HG03460 (cell line): ENCODE data around the gene AHSA1.

Source experiments
- ATAC-seq: cut with Tn5 transposase; IDR thresholded peaks from one replicate; pipeline ENCODE4 v1.9.1; 2021; ENCODE audit not compliant: unreplicated experiment

The AHSA1 gene

DNA sequence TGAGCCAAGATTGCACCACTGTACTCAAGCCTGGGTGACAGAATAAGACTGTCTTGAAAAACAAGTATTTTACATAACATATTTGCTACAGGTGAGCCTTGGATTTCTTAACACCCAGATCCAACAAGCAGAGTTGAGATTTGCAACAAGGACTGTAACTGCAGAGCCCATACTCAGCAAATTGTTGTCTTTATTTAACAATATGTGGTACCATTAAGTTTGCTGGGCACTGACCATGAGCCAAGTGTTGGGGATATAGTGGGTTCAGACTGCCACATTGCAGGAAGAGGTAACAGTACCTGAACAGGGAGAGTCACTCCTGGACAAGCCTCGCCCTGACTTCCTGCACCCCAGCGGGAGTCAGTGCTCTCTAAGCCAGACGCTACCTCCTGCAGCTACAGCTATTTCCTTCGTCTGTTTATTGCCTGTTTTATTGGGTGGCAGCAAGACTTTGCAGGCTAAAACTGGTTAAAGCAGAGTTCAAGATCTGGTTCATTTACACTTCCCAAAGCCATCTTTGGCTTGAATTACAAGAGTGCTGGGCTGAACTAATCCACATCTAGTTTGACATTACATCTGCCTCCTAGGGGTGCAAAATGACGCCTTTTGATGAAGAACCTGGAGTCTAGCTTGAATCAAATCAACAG, 12.5 kb downstream of the AHSA1 start:
- no peak for ATAC-seq

DNA sequence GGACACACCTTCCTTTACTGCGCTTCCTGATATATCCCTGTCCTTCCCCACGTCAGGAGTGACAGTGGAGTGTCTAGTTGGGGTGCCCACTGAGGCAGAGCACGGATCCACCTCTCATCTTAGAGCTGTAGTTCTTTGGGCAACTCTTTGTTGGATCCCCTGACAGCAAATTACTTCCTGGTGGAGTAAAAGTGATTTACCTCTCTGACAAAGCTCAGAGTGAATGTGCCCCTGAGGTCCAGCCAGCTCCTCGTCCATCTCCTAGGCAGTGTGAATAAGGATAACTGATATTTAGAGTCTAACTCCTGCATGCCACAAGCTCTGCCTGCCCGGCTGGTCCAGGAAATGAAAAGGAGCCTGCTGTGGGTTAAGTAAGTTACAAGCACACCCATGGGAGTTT, 16.0 kb downstream of the AHSA1 start:
- no peak for ATAC-seq

DNA sequence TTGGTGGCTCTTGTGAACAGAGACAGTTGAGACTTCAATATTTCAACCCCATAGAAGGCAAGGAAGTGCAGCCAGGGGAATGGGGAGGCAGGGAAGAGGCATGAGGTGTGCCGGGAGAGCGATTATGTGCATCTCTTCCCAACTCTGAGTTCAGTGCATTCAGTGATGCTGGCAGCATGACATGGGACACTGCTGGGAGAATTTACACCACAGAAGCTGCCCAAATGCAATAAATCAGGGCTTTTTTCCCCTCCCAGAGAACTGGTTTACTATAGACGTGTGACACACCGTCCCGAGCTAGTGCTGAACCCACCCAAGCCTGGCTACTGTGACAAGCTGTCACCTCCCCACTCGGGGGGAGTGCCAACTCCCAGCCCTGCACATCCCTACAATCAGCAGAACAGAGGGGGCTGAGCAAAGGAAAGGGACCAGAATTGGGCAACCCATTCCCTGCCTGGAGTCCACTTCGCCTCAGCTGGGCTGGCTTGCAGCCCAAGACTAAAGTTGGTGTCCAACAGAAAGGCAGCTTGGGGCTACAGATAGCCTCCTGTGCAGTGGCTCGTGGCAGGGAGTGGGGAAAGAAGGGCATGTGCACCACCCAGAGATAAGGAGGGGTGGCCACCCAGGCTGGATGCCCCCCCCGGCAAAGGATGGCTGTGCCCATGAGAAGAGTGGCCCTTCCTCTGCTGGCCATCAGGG, 16.7 kb downstream of the AHSA1 start:
- ATAC-seq: no peak

DNA sequence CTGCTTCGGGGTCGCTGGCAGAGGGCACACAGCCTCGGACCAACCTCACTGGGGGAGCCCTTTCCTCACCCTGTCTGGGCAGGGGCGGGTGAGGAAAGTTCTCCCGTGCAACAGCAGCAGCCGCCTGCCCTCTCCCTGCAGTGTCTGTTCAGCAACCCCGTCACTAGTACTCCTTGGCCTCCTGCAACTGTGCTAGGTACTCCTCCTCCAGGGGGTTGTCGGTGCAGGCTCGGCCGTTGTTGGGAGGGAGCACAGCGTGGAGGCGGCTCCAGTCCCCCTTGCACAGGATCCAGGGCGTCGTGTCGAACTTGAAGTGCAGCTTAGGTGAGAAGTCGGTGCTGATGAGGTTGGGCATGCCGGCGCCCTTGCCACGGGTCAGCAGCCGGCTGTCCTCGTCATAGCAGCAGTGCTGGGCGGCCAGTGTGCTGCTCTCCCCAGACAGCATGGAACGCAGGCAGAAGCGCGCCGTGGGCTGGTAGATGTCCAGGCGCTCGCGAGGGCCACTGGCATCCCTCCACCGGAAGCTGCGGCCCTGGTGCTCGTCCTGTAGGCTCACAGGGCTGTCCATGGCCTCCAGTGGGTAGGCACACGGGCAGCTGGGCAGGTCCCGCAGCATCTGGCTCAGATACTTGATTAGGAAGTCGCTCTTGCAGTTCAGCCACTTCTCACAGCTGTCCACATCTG, 17.7 kb downstream of the AHSA1 start:
- ATAC-seq: no peak

DNA sequence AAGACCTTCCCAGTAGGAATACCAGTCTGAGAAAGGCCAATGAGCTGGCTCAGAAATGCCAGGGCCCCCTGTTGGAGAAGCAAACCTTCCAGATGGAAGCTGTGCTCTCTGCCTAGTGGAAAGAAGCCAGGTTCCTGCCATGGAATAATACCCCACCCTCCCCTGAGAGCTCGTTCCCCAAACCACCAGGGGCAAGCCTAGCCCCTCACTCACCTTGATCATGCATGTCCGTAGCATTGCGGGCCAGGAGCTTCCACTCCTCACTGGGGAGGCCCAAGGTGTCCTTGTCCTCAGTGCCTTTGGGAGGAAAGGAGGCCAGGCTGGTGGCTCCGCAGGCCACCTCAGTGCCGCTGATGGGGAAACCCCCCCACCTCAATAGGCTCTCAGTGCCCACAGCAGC, 20.1 kb downstream of the AHSA1 start:
- ATAC-seq: no peak

DNA sequence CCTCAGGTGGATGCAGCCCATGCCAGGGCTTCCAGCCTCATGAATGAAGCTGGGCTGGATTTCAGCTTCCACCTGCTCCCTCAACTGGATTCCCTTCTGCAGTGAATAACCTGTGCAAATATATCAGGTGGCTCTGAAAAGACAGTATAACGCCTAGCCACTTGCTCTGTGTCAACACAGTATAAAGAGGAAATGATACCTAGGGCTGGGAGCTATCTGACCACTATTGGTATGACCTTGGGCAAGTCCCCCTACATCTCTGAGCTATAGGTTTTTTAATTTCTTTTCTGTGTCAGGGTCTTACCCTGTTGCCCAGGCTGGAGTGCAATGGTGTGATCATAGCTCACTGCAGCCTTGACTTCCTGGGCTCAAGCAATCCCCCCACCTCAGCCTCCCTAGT, 20.9 kb downstream of the AHSA1 start:
- ATAC-seq: peak; percentile 95

DNA sequence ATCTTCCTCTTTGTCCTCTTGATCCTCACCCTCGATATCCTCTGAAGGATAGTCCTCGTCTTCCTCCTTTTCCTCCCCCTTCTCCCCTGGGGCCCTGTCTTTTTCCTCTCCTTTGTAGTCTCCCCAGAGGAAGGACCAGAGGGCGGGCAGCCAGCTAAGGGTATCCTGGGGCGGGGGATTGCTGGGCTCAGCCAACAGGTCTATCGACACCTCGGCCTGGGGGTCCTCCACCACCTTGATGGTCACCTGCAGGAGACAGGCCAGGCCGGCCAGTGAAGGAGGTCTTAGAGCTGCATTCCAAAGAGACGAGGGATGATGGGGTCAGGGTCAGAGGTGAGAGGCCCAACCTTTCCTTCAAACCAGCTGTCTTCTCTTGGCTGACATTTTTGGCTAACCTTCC, 24.5 kb downstream of the AHSA1 start:
- no peak for ATAC-seq

DNA sequence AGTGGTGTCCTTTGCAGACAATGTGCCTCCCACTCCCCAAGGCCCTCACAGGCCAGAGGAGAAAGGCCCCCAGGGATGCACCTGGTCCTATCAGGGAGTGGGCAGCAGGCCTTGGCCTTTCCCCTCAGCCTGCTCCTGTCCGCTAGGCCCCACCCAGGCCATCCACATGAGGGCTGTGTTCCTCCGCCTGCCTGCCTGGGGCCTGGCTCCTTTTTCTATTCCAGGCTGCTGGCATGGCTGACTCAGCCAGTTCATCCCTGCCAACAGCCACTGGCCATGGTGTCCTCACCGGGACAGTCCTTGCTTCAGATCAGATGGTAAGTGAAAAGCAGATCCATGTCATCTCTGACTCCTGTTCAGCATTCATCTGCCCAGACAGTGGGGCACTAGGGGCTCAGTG, 27.4 kb downstream of the AHSA1 start:
- no peak for ATAC-seq

DNA sequence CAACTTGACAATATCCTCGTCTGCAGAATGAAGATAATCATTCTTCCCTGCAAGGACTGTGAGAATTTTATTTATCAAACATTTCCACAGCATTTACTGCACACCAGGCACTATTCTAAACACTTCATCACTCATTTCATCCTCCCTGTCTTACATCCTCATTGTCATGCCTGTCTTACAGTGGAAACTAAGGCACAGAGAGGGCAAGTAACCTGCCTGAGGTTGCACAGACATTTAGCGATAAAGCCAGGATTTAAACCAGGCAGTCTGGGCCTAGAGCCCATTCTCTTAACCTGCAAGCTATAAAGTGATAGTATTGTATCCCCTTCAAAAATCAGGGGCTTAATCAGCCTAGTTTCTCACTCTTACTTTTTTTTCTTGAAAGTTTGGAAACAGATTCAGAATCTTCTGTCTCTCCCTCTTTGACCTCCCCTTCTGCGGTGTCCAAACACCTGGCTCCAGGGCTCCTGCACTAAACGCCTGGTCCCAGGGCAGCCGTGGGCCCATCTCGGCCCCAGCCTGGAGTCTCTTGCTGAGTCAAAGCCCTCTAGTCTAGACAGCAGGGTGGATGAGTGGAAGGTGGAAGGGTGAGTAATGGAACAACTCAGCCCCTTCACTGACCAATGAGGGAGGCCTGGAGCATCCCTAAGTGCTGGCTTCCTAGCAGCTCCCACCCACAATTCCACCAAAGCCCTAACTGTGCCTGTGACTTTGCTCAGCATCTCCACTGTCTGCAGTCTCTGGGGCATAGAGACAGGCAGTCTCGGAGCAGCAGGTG, 28.2 kb downstream of the AHSA1 start:
- ATAC-seq: no peak

DNA sequence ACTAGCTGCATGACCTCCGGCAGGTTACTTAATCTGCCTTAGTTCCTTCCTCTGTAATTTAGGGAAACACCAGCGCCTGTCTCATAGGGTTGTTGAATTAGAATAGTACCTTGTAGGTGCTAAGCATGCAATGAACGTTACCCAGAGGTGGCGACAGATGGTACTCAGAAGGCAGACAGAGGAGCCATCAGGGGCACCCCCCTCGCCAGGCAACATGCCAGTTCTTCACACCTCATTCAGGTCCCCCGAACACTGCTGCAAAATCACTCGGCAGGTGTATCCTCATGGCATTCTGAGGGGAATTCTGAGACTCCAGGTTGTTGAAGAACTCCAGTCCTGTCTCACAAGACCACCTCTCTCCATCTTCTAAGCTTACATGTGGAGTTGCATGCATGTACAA, 30.7 kb downstream of the AHSA1 start:
- ATAC-seq: no peak

DNA sequence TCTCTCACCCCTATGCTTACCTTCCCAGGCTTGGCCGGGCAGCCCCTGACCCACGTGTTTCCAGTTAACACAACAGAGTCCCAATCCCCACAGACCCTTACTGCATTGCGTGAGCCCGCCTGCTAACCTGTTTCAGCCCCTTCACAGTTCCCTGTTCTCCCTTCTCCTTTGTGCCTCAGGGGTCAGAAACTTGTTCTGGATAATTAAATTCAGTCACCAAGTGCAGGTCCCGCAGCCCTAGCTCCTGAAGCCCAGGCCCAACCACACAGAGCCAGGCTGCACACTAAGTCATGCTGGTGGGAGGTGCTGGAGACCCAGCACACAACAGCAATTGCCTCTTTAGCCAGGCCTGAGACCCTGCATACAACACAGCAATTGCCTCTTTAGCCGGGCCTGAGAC, 31.1 kb downstream of the AHSA1 start:
- no peak for ATAC-seq

DNA sequence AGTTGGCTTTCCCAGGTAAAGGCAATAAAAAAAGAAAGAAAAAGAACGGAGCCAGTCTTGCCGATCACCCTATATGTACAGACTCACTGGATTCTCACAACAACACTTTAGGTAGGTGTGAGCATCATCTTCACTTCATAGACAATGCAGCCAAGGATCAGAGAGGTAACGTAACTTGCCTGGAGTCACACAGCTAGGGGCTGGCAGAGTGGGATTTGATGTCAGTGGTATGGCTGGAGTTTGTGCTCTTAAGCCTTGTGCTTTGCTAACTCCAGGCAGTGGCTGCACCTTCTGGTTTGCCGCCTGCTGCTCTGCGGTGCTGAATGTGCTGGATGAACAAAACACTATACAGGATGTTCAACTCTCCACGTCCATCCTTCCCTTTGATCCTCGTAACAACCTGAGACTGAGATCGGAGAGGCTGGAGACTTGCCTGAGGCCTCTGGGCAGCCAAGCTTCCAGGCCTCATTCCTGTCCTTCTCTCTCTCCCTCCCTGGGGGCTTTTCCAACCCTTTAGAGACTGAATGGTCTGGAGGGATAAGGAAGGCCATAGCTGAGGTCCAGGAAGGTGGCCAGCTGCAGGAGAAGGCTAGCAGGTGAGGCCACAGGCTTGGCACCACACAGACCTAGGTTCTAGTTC, 32.6 kb downstream of the AHSA1 start:
- no peak for ATAC-seq

DNA sequence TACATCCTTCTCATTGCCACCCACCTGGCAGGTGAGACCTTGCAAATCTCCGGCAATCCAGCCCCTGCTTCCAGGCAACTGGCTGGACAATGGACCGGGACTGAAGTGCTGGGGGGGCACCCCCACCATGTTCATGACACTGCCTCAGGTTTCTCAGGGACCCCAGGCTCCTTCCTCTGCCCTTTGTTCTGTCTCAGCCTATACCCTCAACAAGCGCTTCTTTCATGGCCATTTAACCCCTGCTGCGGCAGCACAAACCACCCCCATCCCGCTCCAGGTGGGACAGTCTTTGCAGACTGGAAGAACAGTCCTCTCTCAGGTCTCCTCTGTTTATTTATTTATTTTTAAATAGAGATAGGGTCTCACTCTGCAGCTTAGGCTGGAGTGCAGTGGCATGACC, 33.2 kb downstream of the AHSA1 start:
- no peak for ATAC-seq

DNA sequence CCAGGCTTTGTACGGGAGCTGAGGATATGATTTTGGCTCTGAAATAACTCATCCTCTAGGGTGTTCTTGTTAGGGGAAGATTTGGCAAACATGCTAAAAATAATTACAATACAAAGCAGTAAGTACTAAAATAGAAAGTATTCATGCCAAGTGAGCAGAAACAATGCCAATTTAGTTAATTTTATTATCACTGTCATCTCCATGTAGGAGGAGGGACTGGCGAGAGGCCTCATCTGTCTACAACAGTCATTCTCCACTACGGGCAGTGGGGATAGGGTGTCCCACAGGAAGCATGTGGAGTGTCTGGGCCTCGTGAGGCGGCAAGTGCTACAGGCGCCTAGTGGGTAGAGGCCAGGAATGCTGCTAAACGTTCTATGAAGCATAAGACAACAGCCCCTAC, 37.4 kb downstream of the AHSA1 start:
- no peak for ATAC-seq

DNA sequence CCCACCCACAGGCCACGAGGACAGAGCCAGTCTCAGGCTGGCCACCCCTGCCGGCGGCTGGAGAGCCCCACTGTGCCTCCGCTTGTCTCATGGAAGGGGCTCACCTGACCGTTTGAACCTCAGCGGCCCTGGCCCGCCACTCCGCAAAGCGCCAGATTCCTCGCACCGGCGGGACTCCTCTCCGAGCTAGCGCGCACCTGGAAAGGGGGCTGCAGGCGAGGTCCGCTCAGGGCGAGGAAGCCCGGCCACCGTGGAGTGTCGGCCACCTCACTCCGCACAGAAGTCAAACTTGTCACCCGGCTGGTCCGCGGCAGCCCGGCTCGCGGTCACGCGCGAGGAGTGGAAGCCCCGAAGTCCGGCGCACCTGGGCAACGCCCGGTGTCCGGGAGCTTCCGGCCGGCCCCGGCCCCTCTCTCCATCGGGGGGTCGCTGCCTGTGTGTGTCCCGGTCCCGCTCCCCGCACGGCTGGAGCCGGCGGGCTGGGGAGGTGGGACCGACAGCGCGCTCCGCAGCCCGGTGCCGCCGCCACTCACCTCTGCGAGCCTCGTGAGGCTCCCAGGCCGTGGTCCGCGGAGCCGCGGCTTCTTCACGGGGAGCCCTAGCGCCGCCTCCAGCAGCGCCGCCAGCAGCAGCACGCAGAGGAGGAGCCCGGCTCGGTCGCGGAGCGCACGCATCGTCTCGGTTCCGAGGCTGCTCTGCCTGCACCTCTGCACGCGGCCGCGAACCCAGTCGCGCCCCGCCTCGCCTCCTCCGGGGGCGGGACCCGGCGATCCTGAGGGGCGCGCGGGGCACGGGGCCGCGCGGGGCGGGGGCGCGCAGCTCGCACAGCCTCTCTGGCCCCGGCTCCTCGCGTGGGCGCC, 40.5 kb downstream of the AHSA1 start, which contains the start of gene ISM2:
Gene ISM2 (minus strand): TSS at position 697 of the 860 bp plus-strand sequence. CDS start 23 bp downstream, at position 674.
- ATAC-seq: peak; percentile 57

DNA sequence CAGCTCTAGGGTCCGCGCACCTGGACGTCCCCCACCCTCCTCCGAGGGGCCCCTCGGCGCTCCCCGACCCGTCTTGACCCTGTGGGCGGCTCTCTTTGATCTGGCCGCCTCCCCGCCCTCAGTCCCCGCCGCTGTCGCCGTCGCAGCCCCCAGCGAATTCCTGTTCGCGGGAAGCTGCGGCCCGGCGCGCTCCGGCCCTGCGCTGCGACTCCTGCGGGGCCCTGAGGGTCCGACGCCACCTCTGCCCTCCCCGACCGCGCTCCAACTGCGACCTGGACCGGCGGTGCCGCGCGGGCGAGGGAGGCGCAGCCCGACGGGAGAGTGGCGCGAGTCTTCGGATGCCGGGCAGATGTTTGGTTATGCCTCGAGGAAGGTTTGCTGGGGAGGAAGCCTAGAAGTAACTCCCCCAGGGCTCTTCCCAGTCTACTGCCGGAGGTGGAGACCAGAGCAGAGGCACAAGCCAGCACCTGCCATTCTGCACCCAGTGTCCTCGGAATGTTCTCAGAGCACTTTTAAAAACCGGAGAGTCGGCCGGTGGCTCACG, 41.2 kb downstream of the AHSA1 start:
- ATAC-seq: peak; percentile 32

DNA sequence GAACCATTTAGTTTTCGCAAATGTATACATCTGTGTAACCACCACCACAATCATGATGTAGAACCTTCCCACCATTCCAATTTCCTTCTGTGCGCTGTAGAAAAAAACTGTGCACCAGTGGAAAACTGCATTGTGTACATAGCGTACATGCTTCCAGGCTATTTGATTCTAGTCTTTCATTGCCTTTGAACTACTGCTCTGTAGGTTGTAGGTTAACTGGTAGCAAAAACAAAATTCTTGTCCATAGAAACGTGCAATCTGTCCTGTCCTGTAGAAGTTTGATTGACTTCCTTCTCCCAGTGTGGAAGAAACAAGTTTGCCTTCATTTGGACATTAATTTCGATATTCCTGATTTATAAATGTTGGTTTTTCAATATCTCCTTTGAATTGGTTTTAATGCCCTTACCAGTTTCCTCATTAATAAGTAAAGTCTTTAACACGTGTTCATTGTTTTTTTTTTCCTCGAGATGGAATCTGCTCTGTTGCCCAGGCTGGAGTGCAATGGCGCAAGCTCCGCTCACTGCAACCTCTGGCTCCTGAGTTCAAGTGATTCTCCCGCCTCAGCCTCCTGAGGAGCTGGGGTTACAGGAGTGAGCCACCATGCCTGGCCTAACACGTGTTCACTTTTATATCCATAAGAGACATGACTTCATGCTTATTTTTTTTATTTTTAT, 44.4 kb downstream of the AHSA1 start:
- no peak for ATAC-seq

DNA sequence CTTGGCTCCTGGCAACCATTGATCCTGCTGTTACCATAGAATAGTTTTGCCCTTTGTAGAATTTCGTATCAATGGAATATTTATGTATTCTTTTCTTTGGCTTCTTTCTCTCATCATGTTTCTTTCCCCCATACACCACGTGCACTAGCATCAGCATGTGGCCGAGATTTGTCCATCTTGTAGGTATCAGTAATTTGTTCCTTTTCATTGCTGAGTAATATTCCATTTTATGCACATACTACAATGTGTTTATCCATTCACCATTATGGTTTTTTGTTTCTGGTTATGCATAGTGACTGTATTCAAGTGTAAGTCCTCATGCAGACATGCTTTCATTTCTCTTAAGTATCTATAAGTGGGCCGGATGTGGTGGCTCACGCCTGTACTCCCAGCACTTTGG, 45.2 kb downstream of the AHSA1 start:
- ATAC-seq: no peak

DNA sequence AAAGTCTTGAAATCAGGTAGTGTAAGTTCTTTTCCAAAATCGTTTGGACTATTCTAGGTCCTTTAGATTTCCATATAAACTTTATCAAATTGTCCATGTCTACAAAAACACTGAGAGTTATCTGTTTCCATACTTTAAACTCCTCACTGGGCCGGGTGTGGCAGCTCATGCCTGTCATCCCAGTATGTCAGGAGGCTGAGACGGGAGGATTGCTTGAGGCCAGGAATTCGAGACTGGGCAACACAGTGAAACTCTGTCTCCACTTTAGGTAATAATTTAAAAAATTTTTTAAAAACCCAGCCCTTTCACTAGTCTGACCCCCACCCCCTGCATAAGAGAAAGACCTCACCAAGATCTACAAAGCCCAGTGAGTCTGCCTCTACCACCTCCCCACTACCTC, 47.1 kb downstream of the AHSA1 start:
- no peak for ATAC-seq
